WTC11 (cell line): Measurements from ENCODE around the gene SCYL3.

Experiments
- CTCF ChIP-seq: fragments of 200-600 bp; IDR thresholded peaks from 2 replicates; pipeline ENCODE4 v1.8.0; 2022; ENCODE audit warnings: antibody characterized with exemption
- NFYB ChIP-seq: sonication (generic); formaldehyde crosslinking; conservative IDR thresholded peaks from 2 replicates; pipeline ENCODE4 v1.8.0; 2022; ENCODE audit warnings: low read depth, missing genetic modification reagents
- SMAD3 ChIP-seq: sonication (generic); formaldehyde crosslinking; IDR thresholded peaks from 2 replicates; pipeline ENCODE4 v1.8.0; 2022; ENCODE audit warnings: missing genetic modification reagents, mild to moderate bottlenecking, borderline replicate concordance
- SP1 ChIP-seq: sonication (generic); formaldehyde crosslinking; conservative IDR thresholded peaks from 2 replicates; pipeline ENCODE4 v1.8.1; 2022; ENCODE audit warnings: missing genetic modification reagents
- TCF7 ChIP-seq: sonication (generic); formaldehyde crosslinking; IDR thresholded peaks from 2 replicates; pipeline ENCODE4 v1.8.0; 2022; ENCODE audit warnings: mild to moderate bottlenecking, low read depth, missing genetic modification reagents, moderate library complexity
- TEAD1 ChIP-seq: sonication (generic); formaldehyde crosslinking; IDR thresholded peaks from 2 replicates; pipeline ENCODE4 v1.8.0; 2022; ENCODE audit warnings: mild to moderate bottlenecking, missing genetic modification reagents

GRCh38 chr1:169892927-169893644 lies 610 bp downstream of the SCYL3 start:
- TF ChIP-seq NFYB = no peak; the same call in 1 of the 2 replicates
- no peak for TF ChIP-seq CTCF
- no peak for TF ChIP-seq SP1 (CRISPR knock-in tag)
- no peak for TF ChIP-seq SMAD3 (CRISPR knock-in tag)
- TF ChIP-seq TCF7 (CRISPR knock-in tag) = no peak
- no peak for TF ChIP-seq TEAD1 (CRISPR knock-in tag)
